Small intestine (tissue), 7 donors: ENCODE measurements around the gene DICER1. TPM values are rescaled to one million over a fixed set of nuclear protein-coding genes. Genes with fewer than 3 reads are reported as not detected.

Experiments used
- DNase-seq, 2 donors: peaks; one replicate each; pipeline versions ENCODE4 v3.0.0 to v3.0.0-alpha.2; 2013
- FAIRE-seq: peaks from 2 replicates; lab custom pipeline; 2012; peaks lifted over from hg19 to GRCh38; lab: Jason Lieb, UNC
- H3K27ac ChIP-seq, 3 donors: one replicate each; pipeline ENCODE4 v1.5.1; 2013; ENCODE audit warnings: low read length in 2 of 3, mild to moderate bottlenecking in 2 of 3, control low read depth in 1 of 3, inconsistent platforms in 1 of 3, low read depth in 1 of 3, moderate library complexity in 1 of 3
- H3K27me3 ChIP-seq, 3 donors: one replicate each; pipeline ENCODE4 v1.6.1; 2013; ENCODE audit warnings: low read length in 3 of 3, inconsistent platforms in 1 of 3; ENCODE audit not compliant: control insufficient read depth in 3 of 3, insufficient read depth in 3 of 3
- H3K36me3 ChIP-seq, 3 donors: one replicate each; pipeline ENCODE4 v1.6.1; 2013; ENCODE audit warnings: low read length in 3 of 3, inconsistent platforms in 1 of 3, low read depth in 1 of 3, mild to moderate bottlenecking in 1 of 3, moderate library complexity in 1 of 3; ENCODE audit not compliant: control insufficient read depth in 3 of 3, insufficient read depth in 2 of 3
- H3K4me1 ChIP-seq, 3 donors: one replicate each; pipeline ENCODE4 v1.6.1; 2013; ENCODE audit warnings: low read length in 2 of 3, inconsistent platforms in 1 of 3, low read depth in 1 of 3, mild to moderate bottlenecking in 1 of 3, moderate library complexity in 1 of 3; ENCODE audit not compliant: control insufficient read depth in 3 of 3, insufficient read depth in 2 of 3
- H3K4me3 ChIP-seq, 3 donors: one replicate each; pipeline ENCODE4 v1.5.1; 2013; ENCODE audit warnings: low read length in 3 of 3, control low read depth in 1 of 3, inconsistent platforms in 1 of 3, low read depth in 1 of 3, mild to moderate bottlenecking in 1 of 3, moderate library complexity in 1 of 3
- H3K9me3 ChIP-seq, 2 donors: one replicate each; pipeline ENCODE4 v1.6.1; 2013; ENCODE audit warnings: low read depth in 1 of 2, low read length in 1 of 2; ENCODE audit not compliant: control insufficient read depth in 2 of 2, insufficient read depth in 1 of 2
- WGBS, 3 donors: extraction: QIAGEN DNeasy Blood & Tissue Kit; methylation state at CpG; one replicate each; pipeline ENCODE4 v1.1.7; 2013; 5-methylcytosine and 5-hydroxymethylcytosine counted together
- polyA plus RNA-seq, 4 donors: library from polyadenylated mRNA; stranded (reverse) in 3 of 4; unstranded in 1 of 4; fragments of 200-250 nt in 3 of 4; fragments of 120-200 nt in 1 of 4; gene quantifications; one replicate each; pipeline versions ENCODE4 v1.2.1 to v1.2.3, GENCODE V29; 2013
- donor health status: healthy with polysubstance abuse.
- donor health status: control.
- donor health status: control.
- donor health status: Bipolar disorder and iron deficiency.
- donor health status: healthy.

Gene DICER1
- polyA plus RNA-seq, 4 donors = 7.3 to 30.7 (median 8.1) TPM

DNA sequence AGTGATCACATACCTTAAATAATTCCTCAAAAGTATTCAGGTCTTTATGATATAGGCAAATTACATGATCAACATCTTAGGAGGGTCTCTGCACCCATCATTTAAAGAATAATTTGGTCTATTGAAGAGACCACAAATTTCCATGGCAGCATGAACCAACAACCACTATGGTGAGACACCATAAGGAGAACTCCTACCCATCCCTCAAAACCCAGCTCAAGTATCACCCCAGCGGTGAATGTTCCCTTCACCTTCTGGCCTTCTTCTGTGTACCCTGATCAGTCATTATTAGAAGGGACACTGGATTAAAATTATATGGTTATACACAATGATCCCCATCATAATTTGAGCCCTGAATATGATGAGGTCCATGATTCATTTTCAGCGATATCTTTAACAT, 81.5 kb downstream of the DICER1 start:
- no peak for DNase-seq
- peaks cover 0 to 4% (median 2%) of the 10 kb centered on the region in 3 donors for H3K27me3 ChIP-seq
- WGBS, 3 donors = 94 to 97% (median 95%) methylated on average over 2 of the region's 2 CpGs
- H3K4me1 ChIP-seq = no peaks in the 10 kb centered on the region
- FAIRE-seq = no peak
- H3K27ac ChIP-seq = no peak overlapping the region
- no peak overlapping the region for H3K4me3 ChIP-seq
- peaks cover 0 to 9% of the 10 kb centered on the region in 2 donors for H3K9me3 ChIP-seq
- H3K36me3 ChIP-seq = no peaks in the 10 kb centered on the region

DNA sequence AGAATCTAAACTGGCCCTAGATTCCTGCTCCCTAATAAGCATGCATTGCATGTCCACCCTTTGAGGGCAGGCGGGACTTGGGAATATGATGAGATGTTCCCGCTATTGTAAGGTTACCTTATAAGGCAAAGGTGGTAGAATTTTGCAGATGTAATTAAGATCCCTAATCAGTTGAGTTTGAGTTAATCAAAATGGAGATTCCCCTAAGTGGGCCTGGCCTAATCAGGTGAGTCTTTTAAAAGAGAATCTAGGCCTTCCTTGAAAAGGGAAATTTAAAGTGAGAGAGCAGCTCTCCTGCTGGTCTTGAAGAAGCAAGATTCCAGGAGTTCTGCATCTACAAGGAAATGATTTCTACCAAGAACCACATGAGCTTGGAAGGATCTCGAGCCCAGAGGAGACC, 83.4 kb downstream of the DICER1 start:
- FAIRE-seq (no peak), DNase-seq (no peak)
- 87 to 96% (median 94%) methylated on average over 3 of the region's 3 CpGs for WGBS, 3 donors
- H3K9me3 ChIP-seq = peaks cover 0 to 9% of the 10 kb centered on the region in 2 donors
- no peaks in the 10 kb centered on the region for H3K36me3 ChIP-seq
- H3K27ac ChIP-seq = no peak overlapping the region
- peaks cover 0 to 4% (median 2%) of the 10 kb centered on the region in 3 donors for H3K27me3 ChIP-seq
- H3K4me1 ChIP-seq = no peaks in the 10 kb centered on the region
- no peak overlapping the region for H3K4me3 ChIP-seq

DNA sequence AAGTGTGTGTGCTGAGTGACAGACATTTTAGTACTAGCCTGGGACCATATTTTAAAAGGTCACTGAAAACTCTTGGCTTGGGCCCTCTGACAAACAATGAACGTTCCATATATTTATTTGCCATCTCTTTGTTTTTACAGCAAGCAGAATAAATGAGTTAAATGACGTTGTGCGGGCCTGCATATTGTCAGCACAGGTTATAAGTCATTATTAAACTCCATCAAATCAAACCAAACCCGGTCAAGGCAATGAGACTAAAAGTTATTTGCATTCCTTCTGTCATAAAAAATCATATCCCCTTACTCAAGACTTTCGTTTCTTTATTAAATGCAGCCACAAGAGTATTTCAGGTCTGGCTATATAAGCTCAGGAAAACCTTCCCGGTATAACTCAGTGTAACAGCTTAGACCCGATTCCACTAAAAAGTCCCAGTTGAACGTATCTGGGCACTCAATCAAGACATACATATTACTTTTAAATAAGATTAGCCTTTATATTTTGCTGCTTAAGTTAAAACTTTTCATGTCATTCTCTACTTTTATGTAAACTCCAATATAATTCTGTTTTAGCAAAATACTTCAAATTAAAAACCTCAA, 84.9 kb downstream of the DICER1 start:
- Histone ChIP-seq H3K9me3 (peaks cover 0 to 9% of the 10 kb centered on the region in 2 donors), H3K4me3 (no peak overlapping the region), H3K27me3 (peaks cover 0 to 4% (median 2%) of the 10 kb centered on the region in 3 donors), H3K4me1 (no peaks in the 10 kb centered on the region), H3K27ac (no peak overlapping the region), H3K36me3 (no peaks in the 10 kb centered on the region)
- FAIRE-seq (no peak), DNase-seq (no peak)
- WGBS, 3 donors = 76 to 79% (median 77%) methylated on average over 8 of the region's 8 CpGs

DNA sequence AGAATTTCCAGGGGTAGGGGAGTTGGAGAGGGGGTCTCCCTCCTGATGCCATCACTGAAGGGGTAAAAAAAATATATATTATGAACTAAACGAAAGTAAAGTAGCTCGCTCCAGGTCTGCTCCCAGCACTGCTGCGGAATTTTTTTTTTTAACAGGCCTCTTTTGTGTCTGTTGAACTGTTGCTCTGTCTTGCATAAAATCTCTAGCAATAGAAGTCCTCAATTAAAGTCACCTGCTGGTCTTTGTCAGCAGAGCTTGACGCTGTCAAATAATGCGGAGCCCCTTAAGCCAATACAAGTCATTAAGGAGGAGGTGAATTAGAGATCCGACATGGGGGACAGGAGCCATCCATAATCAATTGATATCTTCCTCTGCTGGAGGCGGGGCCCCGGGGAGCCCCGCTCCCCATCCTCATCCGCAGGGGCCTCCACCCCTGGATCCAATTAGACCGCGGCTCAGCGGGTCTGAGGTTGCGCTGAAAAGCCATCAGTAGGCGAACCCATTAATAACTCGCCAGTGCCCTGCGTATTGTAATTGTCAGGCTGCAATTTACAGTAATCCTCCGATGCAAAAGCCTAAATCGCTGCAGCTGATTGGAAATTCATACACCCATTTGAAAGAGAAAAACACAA, 85.6 kb downstream of the DICER1 start:
- Histone ChIP-seq H3K36me3 (no peaks in the 10 kb centered on the region), H3K27me3 (peaks cover 0 to 4% (median 2%) of the 10 kb centered on the region in 3 donors), H3K27ac (no peak overlapping the region), H3K9me3 (peaks cover 0 to 9% of the 10 kb centered on the region in 2 donors), H3K4me1 (no peaks in the 10 kb centered on the region), H3K4me3 (no peak overlapping the region)
- no peak for DNase-seq
- 71 to 88% (median 84%) methylated on average over 19 of the region's 19 CpGs for WGBS, 3 donors
- FAIRE-seq = no peak

DNA sequence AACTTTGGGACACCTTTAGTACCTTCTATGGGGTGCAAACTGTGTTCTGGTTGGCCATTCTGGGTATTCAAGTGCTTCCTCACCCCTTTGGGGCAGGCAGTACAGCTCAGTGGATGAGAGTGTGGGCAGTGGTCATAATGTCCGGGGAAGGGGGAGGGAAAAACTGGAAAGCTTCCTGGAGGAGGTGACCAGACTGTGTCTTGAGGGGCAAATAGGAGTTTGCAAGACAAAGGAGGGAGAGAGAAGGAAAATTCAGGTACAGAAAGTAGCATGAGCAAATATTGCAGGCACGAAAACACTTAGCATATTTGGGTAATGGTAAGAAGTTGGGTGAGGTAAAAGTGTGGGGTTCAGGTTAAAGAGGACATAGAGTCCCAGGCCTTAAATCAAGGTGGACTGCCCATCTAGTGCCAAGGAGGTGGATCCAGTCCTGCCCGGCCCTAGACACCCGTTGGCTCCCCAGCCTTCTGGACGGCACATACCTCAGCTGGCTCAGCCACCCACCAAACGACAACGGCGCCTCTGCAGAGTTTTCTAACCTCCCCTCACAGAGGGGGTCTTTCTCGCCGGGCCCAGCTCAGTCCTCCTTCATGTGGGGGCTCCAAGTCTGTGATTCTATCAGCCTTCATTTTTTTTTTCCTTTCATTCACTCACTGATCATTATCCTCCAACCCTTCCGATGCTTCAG, 86.4 kb downstream of the DICER1 start:
- FAIRE-seq = no peak
- DNase-seq = no peak
- Histone ChIP-seq H3K9me3 (peaks cover 0 to 9% of the 10 kb centered on the region in 2 donors), H3K4me1 (no peaks in the 10 kb centered on the region), H3K4me3 (no peak overlapping the region), H3K27ac (no peak overlapping the region), H3K27me3 (peaks cover 0 to 4% (median 2%) of the 10 kb centered on the region in 3 donors), H3K36me3 (no peaks in the 10 kb centered on the region)
- 71 to 77% (median 76%) methylated on average over 11 of the region's 11 CpGs for WGBS, 3 donors

DNA sequence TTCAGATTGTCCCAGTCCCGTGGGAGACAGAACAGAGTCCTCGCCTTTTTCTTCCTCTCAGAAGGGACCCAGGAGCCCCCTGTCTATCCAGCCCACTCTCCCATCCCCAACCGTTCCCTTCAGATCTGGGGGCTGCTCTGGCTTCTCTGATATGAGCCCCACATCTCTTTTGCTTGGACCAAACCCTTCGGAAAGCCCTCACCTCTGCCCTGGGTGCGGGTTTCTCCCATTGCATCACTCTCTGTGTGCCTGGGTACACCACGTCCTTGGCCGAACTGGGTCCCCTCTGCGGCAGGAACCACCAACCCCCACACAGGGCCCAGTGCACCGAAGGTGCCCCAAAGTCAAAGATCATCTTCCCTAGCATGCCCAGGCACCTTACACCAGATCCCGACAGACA, 87.8 kb downstream of the DICER1 start:
- FAIRE-seq (no peak), DNase-seq (no peak)
- peaks cover 0 to 9% of the 10 kb centered on the region in 2 donors for H3K9me3 ChIP-seq
- H3K4me1 ChIP-seq = no peaks in the 10 kb centered on the region
- H3K27me3 ChIP-seq = peaks cover 0 to 4% (median 2%) of the 10 kb centered on the region in 3 donors
- 78 to 80% (median 80%) methylated on average over 10 of the region's 10 CpGs for WGBS, 3 donors
- H3K27ac ChIP-seq = no peak overlapping the region
- no peak overlapping the region for H3K4me3 ChIP-seq
- no peaks in the 10 kb centered on the region for H3K36me3 ChIP-seq

DNA sequence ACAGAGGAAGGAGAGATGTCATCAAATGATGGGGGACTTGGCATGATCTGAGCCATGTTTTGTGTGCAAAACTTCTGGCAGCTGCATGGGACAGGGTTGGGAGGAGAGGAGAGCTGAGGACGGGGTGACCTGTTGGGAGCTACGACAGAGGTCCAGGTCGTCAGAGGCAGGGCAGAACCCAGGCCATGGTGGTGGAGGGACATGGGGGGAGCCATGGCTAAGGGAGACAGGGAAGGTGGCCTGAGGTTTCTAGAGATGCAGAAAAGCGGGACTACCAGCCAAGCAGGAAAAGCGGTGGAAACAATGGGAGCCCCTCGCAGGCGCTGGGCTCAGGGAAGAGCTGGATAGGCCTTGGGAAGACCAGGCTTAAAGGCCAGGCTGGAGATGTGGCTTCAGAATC, 88.3 kb downstream of the DICER1 start:
- Histone ChIP-seq H3K36me3 (no peaks in the 10 kb centered on the region), H3K9me3 (peaks cover 0 to 5% of the 10 kb centered on the region in 2 donors), H3K27me3 (peaks cover 0 to 4% (median 2%) of the 10 kb centered on the region in 3 donors), H3K27ac (no peak overlapping the region), H3K4me1 (no peaks in the 10 kb centered on the region), H3K4me3 (no peak overlapping the region)
- WGBS, 3 donors = 58 to 79% (median 66%) methylated on average over 7 of the region's 7 CpGs
- FAIRE-seq = no peak
- DNase-seq = no peak

DNA sequence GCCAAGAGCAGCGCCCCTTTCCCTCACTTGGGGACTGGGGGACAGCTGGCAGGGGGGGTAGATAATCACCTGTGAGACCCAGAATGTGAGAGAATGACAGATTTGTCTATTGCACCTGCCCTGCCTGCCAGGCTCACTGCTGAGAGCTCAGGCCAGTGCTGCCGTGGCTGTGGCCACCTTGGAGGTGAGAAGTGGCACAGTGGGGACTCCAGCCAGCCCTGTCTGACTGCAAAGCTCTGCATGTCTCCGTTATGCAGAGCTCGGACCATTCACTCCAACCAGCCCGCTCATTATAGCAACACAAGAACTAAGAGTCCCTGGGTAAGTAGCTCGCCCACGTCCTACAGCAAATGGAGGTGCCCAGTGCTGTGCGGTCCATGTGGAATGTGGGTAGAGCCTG, 88.8 kb downstream of the DICER1 start:
- H3K4me3 ChIP-seq = no peak overlapping the region
- FAIRE-seq (no peak), DNase-seq (no peak)
- H3K36me3 ChIP-seq = no peaks in the 10 kb centered on the region
- 58 to 76% (median 72%) methylated on average over 8 of the region's 8 CpGs for WGBS, 3 donors
- H3K27ac ChIP-seq = no peak overlapping the region
- no peaks in the 10 kb centered on the region for H3K4me1 ChIP-seq
- no peaks in the 10 kb centered on the region for H3K9me3 ChIP-seq
- H3K27me3 ChIP-seq = peaks cover 0 to 4% (median 2%) of the 10 kb centered on the region in 3 donors
